T-helper 1 cell treated with Interleukin-12 subunit alpha and Interleukin-12 subunit beta and Interleukin-4 antibody, amounts not matched to agents 30 μg/mL and 1 μg/mL, for 36 hours (primary cell): ENCODE measurements around the gene LIN7B.

Experiments used
- H3K27ac Mint-ChIP-seq: one replicate; pipeline ENCODE4 v1.8.0; 2021; ENCODE audit warnings: mild to moderate bottlenecking, mixed read lengths
- H3K27me3 Mint-ChIP-seq: one replicate; pipeline ENCODE4 v1.8.0; 2021; ENCODE audit warnings: low read depth, mixed read lengths
- H3K36me3 Mint-ChIP-seq: one replicate; pipeline ENCODE4 v1.8.0; 2021; ENCODE audit warnings: low read depth, mixed read lengths
- H3K4me1 Mint-ChIP-seq: one replicate; pipeline ENCODE4 v1.8.0; 2021; ENCODE audit warnings: low read depth, mixed read lengths
- H3K4me3 Mint-ChIP-seq: one replicate; pipeline ENCODE4 v1.8.0; 2021; ENCODE audit warnings: mild to moderate bottlenecking, moderate library complexity, mixed read lengths
- H3K9me3 Mint-ChIP-seq: one replicate; pipeline ENCODE4 v1.8.0; 2021; ENCODE audit warnings: mixed read lengths

Gene LIN7B

DNA sequence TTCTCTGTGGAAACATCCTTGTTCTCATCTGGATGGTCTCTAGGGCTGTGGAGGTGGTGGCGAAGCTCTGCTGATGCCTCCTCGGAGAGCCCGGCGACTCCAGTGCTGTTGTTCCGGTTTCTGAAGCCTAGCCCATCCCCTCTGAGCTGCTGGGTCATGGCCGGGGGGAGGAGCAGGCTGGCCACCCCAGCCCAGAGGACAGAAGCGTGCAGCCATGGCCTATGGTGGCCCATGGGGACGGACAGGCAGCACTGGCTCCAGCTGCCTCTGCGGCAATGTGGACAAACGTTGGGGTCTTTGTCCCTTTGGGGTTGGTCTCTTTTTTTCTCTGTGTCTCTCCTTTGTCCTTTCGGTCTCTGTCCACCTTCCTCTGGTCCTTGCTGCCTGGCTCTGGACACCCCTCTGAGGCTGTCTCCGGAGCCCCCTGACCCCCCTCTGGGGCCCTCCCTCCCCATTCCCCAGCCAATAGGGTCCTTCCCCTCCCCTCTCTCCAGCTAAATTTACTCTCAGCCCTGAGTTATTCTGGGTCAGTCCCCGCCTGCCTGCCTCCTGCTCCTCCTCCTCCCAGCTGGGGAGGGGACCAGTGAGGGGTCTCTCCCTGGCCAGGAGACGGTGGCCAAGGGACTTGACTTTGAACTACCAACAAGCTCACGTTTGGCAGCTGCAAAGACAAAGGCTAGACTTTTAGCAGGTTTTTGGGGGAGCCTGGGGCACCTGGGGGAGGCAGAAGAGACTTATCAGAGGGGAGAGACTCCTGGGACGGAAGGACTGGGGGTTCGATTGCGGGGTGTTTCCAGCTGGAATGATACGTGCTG, 41.0 kb downstream of the LIN7B start, which contains the start of gene HRC:
Gene HRC, minus strand, starts transcription at position 392 of the 815 bp plus-strand sequence. Its CDS starts 159 bp downstream, at position 233.
- peaks cover 73% of the 10 kb centered on the region for H3K27me3 Mint-ChIP-seq
- H3K9me3 Mint-ChIP-seq = no peaks in the 10 kb centered on the region
- peak within 1 kb of the TSS; percentile 31 for H3K4me3 Mint-ChIP-seq
- no peaks in the 10 kb centered on the region for H3K36me3 Mint-ChIP-seq
- peaks cover 19% of the 10 kb centered on the region for H3K4me1 Mint-ChIP-seq
- no peak within 1 kb of the TSS for H3K27ac Mint-ChIP-seq

DNA sequence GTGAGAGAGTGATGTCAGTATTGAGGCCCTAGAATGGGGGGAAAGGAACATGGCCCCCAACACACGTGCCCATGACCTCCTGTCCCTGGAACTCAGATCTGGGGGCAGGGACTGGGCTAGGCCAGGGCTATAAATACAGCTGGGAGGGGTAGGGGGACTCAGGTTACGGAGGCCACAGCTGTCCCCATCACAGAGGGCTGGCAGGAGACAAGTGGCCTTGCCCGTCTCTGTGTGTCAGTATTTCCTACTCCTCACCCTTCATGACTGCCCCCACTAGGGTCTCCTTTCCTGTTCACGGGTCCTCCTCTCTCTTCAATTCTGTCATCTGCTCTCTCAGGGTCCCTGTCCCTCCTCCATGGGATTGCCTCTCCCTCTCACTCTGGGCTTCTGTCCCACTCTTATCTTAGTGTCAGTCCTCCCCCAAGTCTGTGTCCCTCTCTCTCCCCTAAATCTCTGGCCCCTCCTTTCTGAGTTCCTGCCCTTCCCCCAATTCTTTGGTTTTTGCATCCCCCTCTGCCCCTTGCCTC, 41.7 kb downstream of the LIN7B start:
- H3K27ac Mint-ChIP-seq = no peak overlapping the region
- no peaks in the 10 kb centered on the region for H3K9me3 Mint-ChIP-seq
- H3K27me3 Mint-ChIP-seq = peaks cover 75% of the 10 kb centered on the region
- H3K4me1 Mint-ChIP-seq = peaks cover 17% of the 10 kb centered on the region
- no peaks in the 10 kb centered on the region for H3K36me3 Mint-ChIP-seq
- H3K4me3 Mint-ChIP-seq = peak overlapping the region; percentile 31

DNA sequence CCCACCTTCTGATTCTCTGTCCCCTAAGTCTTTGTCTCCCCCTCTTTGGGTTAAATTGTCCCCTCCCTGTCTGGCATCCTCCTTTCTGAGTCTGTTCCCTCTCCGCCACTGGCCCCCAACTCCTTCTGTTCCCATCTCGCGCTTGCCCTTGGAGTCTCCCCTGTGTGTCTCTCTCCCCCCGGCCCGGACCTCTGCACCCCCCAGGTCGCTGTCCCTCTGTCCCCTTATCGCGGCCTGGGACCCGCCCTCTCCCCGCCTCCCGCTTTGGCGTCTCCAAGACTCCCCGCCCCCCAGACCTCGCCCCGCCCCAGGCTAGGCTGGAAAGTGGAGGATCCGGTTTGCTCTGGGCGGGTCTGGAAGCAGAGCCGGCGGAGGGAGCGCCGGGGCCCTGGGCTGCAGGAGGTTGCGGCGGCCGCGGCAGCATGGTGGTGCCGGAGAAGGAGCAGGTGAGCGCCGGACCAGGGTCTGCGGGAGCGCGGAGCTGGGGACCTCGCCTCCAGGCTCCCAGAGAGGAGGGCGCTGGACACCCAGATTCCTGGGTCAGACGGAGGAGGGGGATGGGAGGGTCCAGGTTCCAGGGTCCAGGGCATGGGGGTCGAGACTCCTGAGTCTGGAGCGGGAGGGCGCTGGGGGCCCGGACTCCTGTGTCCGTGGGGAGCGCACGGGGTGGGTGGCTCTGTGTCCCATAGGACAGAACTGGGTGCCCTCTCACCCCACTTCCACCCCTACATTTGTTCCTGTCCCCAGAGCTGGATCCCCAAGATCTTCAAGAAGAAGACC, 43.5 kb downstream of the LIN7B start, which contains the start of gene TRPM4:
Gene TRPM4, plus strand, starts transcription at position 348 of the 780 bp plus-strand sequence. Its CDS starts 75 bp downstream, at position 423.
- Mint-ChIP-seq H3K27ac (no peak within 1 kb of the TSS), H3K36me3 (no peaks in the 10 kb centered on the region), H3K27me3 (peaks cover 59% of the 10 kb centered on the region), H3K9me3 (no peaks in the 10 kb centered on the region), H3K4me3 (peak within 1 kb of the TSS; percentile 76), H3K4me1 (peaks cover 13% of the 10 kb centered on the region)

DNA sequence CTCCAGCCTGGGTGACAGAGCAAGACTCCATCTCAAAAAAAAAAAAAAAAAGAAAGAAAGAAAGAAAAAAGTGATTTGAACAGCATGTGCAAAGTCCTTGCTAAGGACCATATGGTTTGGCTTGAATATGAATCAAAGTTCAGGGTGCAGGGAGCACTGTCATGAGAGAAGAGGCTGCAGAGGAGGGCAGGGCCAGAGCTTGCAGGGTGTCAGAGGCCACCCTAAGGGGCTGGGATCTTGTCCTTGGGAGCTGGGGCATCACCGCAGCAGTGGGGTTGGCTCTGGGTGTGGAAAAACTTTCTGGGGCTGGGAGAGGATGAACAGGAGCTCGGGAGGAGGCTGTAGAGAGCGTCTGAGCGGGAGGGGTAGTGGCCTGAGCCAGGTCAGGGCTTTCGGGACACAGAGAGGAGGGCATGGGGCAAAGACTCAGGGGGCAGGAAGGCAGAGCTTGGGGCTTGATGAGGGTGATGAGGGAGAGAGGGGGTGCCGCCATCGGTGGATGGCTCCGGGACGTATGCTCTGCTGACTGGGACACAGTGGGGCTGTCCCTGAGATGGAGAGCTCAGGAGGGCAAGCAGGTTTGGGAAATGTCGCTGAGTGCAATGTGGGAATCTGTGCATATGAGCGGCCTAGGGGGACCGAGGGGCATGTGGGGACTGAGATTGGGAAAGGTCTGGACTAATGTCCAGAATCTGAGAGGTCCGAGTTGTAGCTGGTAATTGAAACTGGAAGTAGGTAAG, 46.5 kb downstream of the LIN7B start:
- Mint-ChIP-seq H3K4me1 (peaks cover 9% of the 10 kb centered on the region), H3K27ac (no peak overlapping the region), H3K36me3 (no peaks in the 10 kb centered on the region), H3K9me3 (no peaks in the 10 kb centered on the region), H3K27me3 (peaks cover 34% of the 10 kb centered on the region), H3K4me3 (no peak overlapping the region)

DNA sequence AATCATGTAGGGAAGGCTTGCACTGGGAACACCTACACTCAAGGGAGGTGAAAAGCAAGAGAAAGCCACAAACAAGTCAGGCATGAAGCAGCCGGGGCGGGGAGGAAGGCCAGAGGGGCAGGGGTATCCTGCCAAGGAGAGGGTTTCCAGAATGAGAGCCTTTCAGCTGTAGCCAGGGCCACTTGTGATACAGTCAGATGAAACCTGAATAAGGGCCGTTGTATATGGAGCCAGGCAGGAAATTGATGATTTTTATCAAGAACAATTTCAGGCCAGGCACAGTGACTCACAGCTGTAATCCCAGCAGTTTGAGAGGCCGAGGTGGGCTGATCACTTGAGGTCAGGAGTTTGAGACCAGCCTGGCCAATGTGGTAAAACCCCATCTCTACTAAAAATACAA, 47.8 kb downstream of the LIN7B start:
- H3K27ac Mint-ChIP-seq = no peak overlapping the region
- H3K27me3 Mint-ChIP-seq = peaks cover 30% of the 10 kb centered on the region
- H3K9me3 Mint-ChIP-seq = no peaks in the 10 kb centered on the region
- H3K4me1 Mint-ChIP-seq = peaks cover 7% of the 10 kb centered on the region
- H3K36me3 Mint-ChIP-seq = no peaks in the 10 kb centered on the region
- H3K4me3 Mint-ChIP-seq = no peak overlapping the region

DNA sequence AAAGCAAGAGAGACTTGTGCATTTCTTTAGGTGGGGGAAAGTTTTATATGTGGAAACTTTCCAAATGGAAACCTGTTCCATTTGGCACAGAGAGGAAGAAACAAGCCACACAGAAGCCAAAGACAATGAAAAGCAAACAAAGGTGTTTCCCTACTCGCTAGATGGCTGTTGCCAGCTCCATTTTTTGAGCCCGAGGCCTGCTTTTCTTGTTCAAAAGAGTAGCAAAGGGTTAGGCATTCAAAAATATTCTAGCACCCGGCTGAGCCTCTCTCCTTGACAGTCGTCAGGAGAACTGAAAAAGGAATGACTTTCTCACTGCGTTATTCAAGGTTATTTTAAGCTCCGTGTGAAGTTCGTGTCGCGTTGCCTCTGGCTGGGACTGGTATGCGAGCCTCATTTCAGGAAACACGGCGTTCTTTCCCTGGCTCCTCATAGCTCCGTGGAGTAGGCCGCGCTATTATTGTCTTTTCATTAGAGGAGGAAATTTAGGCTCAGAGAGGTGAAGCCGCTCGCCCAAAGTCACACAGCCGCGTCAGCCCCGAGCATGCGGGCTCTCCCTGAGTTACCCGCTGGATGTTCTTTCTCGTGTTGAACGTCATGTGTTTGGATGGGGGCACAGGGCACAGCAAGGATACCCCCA, 51.1 kb downstream of the LIN7B start:
- Mint-ChIP-seq H3K27ac (no peak overlapping the region), H3K9me3 (no peaks in the 10 kb centered on the region), H3K4me3 (no peak overlapping the region), H3K27me3 (peaks cover 10% of the 10 kb centered on the region), H3K36me3 (no peaks in the 10 kb centered on the region), H3K4me1 (no peaks in the 10 kb centered on the region)

DNA sequence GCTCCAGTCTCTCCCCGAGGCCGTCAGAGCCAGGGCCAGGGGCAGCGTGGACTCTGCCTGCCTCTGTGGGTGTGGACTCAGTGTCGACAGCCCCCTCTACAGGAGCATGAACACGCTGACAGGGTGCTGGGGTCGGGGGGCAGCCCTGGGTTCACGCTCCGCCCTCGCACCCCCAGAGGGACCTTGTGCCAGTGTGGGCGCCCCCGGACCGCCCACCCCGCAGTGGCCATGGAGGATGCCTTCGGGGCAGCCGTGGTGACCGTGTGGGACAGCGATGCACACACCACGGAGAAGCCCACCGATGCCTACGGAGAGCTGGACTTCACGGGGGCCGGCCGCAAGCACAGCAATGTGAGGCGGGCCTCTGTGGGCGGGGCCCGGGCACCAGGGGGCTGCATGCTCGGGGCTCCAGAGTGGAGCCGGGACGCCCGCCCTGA, 51.7 kb downstream of the LIN7B start:
- Mint-ChIP-seq H3K36me3 (no peaks in the 10 kb centered on the region), H3K4me1 (no peaks in the 10 kb centered on the region), H3K4me3 (no peak overlapping the region), H3K27me3 (peaks cover 6% of the 10 kb centered on the region), H3K27ac (no peak overlapping the region), H3K9me3 (no peaks in the 10 kb centered on the region)

DNA sequence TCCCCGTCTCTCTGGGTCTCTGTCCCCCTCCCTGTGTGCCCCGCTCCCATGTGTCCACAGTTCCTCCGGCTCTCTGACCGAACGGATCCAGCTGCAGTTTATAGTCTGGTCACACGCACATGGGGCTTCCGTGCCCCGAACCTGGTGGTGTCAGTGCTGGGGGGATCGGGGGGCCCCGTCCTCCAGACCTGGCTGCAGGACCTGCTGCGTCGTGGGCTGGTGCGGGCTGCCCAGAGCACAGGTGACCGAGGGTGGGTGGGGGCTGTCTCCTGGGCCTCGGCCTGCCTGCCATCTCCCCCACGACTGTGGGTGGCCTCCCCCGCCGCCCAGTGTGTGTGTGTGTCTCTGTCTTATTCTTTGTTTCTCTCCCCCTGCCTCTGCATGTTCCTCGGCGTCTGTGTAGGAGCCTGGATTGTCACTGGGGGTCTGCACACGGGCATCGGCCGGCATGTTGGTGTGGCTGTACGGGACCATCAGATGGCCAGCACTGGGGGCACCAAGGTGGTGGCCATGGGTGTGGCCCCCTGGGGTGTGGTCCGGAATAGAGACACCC, 53.8 kb downstream of the LIN7B start:
- Mint-ChIP-seq H3K27me3 (peaks cover 4% of the 10 kb centered on the region), H3K4me3 (no peak overlapping the region), H3K4me1 (no peaks in the 10 kb centered on the region), H3K36me3 (no peaks in the 10 kb centered on the region), H3K27ac (no peak overlapping the region), H3K9me3 (no peaks in the 10 kb centered on the region)
